Measurements from ENCODE around the gene ISCU.

ISCU gene

DNA sequence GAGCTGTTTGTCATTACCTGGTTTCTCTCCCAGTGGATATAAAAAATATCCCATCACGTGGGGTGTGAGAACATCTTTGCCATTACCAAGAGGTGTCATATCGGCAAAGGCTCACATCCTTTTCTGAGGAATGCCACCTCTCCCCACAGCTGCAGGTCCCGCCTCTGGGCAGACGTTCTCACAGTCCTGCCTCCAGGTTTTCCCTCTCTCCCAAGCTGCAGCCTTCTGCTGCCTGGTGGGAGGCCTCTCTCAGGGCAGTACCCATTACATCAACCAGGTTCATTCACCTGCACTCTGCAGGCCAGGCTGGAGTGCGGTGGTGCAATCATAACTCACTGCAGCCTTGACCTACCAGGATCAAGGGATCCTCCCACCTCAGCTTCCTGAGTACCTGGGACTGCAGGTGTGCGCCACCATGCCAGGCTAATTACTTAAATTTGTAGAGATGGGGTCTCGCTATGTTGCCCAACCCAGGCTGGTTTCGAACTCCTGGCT is 50.4 kb downstream of the ISCU start:
- H3K4me3 ChIP-seq (ENCODE audit: control insufficient read depth, low read depth, low read length) = no peak overlapping the region
- TF ChIP-seq, protein P1, sequence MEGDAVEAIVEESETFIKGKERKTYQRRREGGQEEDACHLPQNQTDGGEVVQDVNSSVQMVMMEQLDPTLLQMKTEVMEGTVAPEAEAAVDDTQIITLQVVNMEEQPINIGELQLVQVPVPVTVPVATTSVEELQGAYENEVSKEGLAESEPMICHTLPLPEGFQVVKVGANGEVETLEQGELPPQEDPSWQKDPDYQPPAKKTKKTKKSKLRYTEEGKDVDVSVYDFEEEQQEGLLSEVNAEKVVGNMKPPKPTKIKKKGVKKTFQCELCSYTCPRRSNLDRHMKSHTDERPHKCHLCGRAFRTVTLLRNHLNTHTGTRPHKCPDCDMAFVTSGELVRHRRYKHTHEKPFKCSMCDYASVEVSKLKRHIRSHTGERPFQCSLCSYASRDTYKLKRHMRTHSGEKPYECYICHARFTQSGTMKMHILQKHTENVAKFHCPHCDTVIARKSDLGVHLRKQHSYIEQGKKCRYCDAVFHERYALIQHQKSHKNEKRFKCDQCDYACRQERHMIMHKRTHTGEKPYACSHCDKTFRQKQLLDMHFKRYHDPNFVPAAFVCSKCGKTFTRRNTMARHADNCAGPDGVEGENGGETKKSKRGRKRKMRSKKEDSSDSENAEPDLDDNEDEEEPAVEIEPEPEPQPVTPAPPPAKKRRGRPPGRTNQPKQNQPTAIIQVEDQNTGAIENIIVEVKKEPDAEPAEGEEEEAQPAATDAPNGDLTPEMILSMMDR (IDR thresholded peaks at IDR 0.05; ENCODE audit: control insufficient read depth, insufficient read depth, low read depth, low read length, missing control alignments) = no peak
- no peak for DNase-seq (ENCODE audit: low read depth)

DNA sequence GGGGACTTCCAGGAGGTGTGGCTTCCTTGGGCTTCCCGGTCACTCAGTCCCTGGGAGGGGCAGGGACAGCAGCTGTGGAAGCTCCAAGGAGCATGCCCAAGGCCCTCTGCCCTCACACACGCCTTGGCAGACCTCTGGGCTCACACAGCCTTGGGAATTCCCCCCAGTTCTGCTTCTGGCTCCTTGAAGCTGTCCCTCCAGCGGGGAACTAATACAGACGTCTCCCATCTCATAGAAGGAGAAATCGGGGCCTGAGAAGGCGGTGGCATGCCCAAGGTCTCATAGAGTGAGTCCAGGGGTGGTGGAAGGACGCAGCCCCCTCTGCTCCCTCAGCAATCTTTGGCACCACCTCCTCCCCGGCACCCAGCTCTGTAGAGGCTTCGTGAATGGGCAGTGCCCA is 51.2 kb downstream of the ISCU start:
- DNase-seq (ENCODE audit: low read depth) = no peak
- no peak overlapping the region for H3K4me3 ChIP-seq (ENCODE audit: control insufficient read depth, low read depth, low read length)
- TF ChIP-seq, protein P1 (IDR thresholded peaks at IDR 0.05; ENCODE audit: control insufficient read depth, insufficient read depth, low read depth, low read length, missing control alignments) = no peak

DNA sequence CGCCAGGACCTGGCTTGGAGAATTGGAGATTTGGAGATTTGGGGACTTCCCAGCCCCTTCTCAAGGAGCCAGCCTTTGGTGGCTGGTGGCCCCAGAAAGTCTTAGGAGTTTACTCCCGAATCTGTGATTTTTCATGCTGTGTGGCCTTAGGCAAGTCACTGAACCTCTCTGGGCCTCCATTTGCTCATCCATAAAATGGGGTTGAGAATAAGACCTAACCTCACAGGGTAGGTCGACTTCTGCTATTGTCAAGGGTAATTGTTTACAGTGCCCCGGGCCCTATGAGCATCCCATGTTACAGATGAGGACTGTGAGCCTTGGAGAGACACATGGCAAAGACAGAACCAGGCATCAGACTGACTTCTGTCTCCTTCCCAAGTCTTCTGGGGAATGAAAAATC is 51.6 kb downstream of the ISCU start:
- TF ChIP-seq, protein P1 (IDR thresholded peaks at IDR 0.05; ENCODE audit: control insufficient read depth, insufficient read depth, low read depth, low read length, missing control alignments) = no peak
- DNase-seq (ENCODE audit: low read depth) = no peak
- no peak overlapping the region for H3K4me3 ChIP-seq (ENCODE audit: control insufficient read depth, low read depth, low read length)

DNA sequence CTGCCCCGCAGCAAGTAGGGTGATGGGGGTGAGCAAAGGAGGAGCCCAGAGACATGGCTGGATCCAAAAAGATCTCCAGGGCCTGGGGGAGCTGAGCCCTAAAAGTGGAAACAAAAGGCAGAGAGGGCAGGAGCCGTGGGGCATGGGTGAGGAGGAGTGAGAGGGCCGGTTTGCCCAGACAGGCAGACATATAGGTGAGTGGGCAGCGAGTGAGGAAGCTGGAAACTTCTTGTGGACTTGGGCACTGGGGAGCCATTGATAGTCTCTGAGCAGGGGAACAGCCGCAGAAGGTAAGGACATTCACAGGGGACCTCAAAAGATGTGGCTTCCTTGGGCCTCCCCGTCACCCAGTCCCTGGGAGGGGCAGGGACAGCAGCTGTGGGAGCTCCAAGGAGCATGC is 52.2 kb downstream of the ISCU start:
- TF ChIP-seq, protein P1 (IDR thresholded peaks at IDR 0.05; ENCODE audit: control insufficient read depth, insufficient read depth, low read depth, low read length, missing control alignments) = no peak
- DNase-seq (ENCODE audit: low read depth) = no peak
- no peak overlapping the region for H3K4me3 ChIP-seq (ENCODE audit: control insufficient read depth, low read depth, low read length)

DNA sequence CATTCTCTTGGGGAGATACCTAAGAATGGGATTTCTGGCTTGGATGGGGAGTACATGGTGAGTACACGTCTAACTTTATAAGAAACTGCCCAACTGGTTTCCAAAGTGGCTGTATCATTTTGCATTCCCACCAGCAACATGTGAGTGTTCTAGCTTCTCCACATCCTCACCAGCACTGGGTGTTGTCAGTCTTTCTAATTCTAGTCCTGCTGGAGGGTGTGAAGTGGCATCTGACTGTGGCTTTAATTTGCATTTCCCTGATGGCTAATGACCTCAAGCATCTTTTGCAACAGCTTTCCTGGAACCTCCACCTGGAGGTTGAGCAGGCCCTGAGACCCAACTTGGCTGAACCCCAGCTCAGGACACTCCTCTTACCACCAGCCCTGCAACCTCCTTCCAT is 53.5 kb downstream of the ISCU start:
- DNase-seq (ENCODE audit: low read depth) = no peak
- TF ChIP-seq, protein P1 (IDR thresholded peaks at IDR 0.05; ENCODE audit: control insufficient read depth, insufficient read depth, low read depth, low read length, missing control alignments) = no peak
- H3K4me3 ChIP-seq (ENCODE audit: control insufficient read depth, low read depth, low read length) = no peak overlapping the region

DNA sequence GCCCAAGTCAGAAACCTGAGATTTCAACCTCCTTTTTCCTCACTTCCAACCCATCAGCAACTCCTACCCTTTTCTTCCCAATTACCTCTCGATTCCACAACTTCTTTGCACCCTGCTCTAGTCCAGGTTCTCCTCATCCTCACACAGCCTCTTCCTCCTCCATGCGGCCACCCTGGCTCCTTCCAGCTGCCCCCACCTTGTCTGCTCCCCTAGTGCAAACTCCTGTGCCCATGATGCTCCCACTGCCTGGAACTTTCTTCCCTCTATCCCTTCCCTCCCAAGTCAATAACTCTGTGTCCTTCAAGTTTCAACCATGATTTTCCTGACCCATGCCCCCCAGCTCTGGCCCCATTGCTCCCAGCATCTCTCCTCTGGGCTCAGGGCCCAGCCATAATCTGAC is 54.0 kb downstream of the ISCU start:
- no peak overlapping the region for H3K4me3 ChIP-seq (ENCODE audit: control insufficient read depth, low read depth, low read length)
- TF ChIP-seq, protein P1 (IDR thresholded peaks at IDR 0.05; ENCODE audit: control insufficient read depth, insufficient read depth, low read depth, low read length, missing control alignments) = no peak
- DNase-seq (ENCODE audit: low read depth) = no peak

Measured in AG09309 (cell line).